T47D (cell line): ENCODE results near the gene TRAPPC8.
A peak's percentile ranks its signal among the peaks of the same experiment; 100 is the strongest.
"Not testable (repeated sequence)": the region's sequence is repeated elsewhere in the genome, so short reads cannot be mapped to it uniquely, and the experiment has no call there.

Experiments used
- DNase-seq, 2 experiments: peaks; one replicate each; pipeline versions ENCODE4 v3.0.0 to v3.0.0-alpha.2; 2011 to 2012; ENCODE audit warnings: low read depth in 1 of 2, low spot score in 1 of 2
- JUND ChIP-seq: IDR thresholded peaks from 2 replicates; pipeline ENCODE4 v1.6.1; 2012; ENCODE audit warnings: low read depth
- in situ Hi-C: cut with HindIII; loops from 2 replicates; pipeline ENCODE4 v1.10.0; 2016; ENCODE audit warnings: low sequenced_read_pairs, low pct_unique_long_range_greater_than_20kb

Gene TRAPPC8

DNA sequence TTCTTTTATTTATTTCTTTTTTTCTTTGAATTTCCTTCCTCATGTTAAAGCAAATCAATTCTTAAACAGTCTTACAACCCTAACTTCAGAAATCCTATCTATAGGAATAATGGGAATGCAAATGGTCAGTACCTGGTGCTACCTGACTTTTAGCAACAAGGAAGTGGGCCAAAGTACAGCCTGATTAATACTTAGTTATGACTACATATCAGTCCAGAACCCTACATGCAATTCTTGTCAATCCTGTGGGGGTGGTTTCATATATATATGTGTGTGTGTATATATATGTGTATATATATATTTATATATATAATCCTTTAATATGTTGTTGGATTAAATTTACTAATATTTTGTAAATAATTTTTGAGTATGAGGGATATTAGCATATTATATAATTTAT, 14.8 kb upstream of the TRAPPC8 start:
- TF ChIP-seq JUND, result no peak
- DNase-seq, result no peak
- in situ Hi-C loops, result no loop called here

DNA sequence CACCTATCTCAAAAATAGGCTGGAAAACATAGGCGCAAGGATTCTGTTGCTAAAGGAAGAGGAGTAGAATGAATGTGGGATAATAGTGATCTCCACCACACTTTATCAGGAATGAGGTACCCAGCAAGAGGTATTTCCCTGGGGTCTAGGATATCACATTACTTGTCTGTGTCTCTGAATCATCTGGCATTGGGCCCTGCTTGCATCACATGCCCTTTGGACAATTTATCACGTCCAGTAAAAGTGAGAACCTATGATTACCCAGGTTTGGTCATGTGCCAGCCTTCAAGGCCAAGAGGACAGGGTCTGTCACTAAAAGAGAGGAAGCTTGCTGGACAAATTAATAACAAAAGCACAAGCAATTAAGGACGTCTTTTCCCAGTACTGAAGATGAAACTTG, 11.4 kb upstream of the TRAPPC8 start:
- in situ Hi-C loops, result no loop called here
- no peak for DNase-seq
- no peak for TF ChIP-seq JUND

GRCh38 chr18:31953699-31954098, 10.8 kb upstream of the TRAPPC8 start:
- in situ Hi-C loops, DNase-seq: not testable (repeated sequence)

DNA sequence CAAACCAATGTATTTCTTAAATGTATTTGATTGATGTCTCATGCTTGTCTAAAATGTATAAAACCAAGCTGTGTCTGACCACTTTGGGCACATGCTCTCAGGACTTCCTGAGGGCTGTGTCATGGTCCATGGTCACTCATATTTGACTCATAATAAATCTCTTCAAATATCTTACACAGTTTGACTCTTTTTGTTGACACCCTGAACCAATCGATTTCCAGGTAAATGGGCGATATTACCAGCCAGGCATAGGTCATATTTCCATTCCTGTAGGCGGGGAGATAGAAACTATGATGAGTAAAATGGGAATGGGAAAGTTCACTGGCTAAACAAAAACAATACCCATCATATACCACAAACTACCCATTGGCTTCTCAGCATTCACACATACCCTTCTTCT, 9.3 kb upstream of the TRAPPC8 start:
- TF ChIP-seq JUND, result no peak
- no peak for DNase-seq
- in situ Hi-C loops, result no loop called here

DNA sequence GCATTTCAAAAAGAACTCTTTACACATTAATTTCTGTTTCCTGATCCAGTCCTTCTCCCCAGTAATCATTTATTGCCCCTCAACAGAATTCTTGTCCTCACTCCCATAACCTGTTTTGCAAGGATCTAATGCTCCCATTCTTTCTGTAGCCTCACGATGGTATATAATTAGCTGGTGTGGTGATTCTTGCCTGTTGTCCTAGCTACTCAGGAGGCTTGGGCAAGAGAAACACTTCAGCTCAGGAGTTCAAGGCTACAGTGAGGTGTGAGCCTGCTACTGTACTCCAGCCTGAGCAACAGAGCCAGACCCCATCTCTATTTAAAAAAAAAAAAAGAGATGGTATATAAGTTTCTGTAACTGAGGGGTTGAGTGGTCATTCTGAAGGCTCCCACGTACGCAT, 7.7 kb upstream of the TRAPPC8 start:
- no peak for TF ChIP-seq JUND
- peak in 1 of 2 experiments; percentile 21 for DNase-seq
- in situ Hi-C loops, result no loop called here

DNA sequence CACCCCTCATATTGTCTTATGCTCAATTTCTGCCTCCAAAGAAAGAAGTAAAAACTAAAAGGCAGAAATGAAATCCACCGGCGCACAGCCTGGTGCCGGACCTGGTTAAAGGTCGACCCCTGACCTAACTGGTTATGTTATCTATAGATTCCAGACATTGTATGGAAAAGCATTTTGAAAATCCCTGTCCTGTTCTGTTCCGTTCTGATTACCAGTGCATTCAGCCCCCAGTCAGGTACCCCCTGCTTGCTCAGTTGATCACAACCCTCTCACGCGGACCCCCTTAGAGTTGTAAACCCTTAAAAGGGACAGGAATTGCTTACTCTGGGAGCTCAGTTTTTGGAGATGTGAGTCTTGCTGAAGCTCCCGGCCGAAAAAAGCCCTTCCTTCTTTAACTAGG, 5.4 kb upstream of the TRAPPC8 start:
- in situ Hi-C loops, DNase-seq: not testable (repeated sequence)

- no peak for TF ChIP-seq JUND
- in situ Hi-C loops, result no loop called here
- no peak for DNase-seq
These were observed 3.5 kb upstream of the TRAPPC8 start for GRCh38 chr18:31946305-31947046.

DNA sequence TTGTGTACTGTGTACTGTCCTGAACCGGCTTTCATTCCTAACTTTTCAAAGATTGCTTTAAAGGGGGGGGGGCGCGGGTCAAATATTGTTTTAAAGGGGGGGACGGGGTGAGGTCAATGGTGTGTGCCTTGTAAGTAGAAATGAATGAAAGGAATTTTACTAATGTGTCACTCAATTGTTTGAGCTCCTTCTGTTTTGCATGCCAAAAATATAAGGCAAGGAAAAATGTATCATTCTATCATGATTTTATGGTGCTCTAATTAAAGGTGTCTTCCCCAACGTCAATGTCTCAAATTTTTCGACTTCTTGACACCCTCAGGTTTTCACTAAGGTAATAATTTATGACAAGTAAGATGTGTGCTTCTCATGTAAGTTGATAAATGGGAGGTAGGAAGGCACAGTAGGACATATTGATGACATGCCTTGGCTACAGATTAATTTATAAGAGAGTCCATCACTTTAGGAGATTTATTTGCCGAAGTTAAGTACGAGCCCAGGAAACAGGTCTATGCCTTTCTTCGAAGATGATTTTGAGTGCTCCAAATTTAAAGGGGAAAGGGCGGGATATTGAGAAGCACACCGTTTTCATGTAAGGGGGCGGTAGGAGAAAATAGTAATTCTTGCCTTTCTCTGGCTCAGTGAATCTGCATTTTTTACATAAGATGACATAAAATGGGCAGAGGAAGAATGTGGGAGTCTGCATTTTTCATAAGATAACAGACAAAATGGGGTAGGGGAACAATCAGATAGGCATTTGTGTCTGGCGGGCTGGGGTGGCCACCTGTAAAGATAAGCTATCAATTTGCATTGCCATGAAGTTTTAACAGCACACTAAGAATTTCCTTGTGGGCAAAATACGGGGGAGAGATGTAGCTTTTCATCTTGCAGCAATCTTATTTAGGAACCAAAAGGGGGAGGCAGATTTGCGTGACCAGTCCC, 1.2 kb upstream of the TRAPPC8 start:
- DNase-seq, result no peak
- in situ Hi-C loops, result no loop called here
- no peak for TF ChIP-seq JUND

DNA sequence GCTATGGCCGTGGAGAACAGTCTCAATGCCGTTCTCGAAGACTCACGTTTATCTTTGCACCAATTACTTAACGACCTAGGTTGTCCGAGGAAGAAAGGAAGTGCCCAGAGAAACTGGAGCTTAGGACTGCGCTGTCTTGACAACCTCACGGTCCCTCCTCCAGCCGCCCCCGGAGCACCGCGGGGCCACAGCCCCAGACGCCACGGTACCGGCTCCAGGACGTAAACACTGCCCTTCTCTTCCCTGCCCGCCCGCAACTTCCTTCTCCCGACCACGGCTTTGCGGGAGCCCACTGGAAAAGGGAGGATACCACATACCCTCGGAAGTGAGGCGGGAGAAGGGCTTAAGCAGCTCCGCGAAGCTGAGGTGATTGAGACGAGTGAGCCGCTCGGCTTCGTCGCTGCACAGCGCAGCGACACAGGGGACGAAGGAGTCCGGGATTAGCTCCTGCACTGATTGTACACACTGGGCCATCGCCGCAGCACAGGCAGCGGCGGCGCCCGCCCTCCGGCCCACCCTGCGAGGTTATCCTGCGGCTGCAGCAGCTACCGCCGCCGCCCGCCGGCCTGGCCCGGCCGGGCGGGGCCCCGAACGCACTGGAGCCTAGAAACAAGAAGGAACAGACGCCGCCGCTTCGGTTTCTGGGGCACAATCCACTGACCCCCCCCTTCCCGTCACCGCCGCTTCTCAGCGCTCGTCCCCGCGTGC, 483 bp downstream of the TRAPPC8 start:
- peak in 1 of 2 experiments; percentile 18 for DNase-seq
- no peak for TF ChIP-seq JUND
- in situ Hi-C loops, result no loop called here

DNA sequence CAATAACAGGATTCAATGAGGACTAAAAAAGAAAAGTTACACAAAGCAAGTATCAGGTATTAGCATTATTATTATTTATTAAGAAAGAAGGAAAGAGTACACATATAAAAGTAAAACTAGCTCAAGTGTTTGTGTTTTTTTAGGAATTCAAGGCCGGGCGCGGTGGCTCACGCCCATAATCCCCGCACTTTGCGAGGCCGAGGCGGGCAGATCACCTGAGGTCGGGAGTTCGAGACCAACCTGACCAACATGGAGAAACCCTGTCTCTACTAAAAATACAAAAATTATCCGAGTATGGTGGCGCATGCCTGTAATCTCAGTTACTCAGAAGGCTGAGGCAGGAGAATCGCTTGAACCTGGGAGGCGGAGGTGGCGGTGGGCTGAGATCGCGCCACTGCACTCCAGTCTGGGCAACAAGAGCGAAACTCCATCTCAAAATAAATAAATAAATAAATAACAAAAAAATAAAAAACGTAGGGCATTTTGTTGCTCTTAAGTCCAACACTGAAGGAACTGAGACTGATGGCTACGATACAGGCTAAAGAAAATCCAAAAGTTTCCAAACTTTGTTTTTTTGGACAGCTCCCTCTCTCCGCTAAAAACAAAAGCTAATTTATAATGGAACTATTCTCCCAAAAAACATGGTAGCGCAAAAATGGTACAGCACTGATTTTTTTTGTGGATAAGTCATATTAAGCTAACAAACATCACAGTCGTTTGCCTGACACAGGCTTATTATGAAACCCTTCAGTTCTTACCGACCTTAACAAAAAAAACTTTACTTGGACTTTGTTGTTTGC, 1.7 kb downstream of the TRAPPC8 start:
- no peak for TF ChIP-seq JUND
- in situ Hi-C loops, result no loop called here
- no peak for DNase-seq

DNA sequence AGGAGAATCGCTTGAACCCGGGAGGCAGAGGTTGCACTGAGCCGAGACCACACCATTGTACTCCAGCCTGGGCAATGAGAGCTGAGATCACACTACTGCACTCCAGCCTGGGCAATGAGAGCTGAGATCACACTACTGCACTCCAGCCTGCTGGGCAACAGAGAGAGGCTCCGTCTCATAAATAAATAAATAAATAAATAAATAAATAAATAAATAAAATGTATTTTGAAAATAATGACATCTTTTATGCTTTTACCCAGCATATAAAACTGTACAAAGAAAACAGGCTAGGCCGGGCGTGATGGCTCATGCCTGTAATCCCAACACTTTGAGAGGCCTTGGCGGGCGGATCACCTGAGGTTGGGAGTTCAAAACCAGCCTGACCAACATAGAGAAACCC, 8.2 kb downstream of the TRAPPC8 start:
- in situ Hi-C loops, DNase-seq: not testable (repeated sequence)

GRCh38 chr18:31931886-31932240, 11.1 kb downstream of the TRAPPC8 start:
- DNase-seq, result no peak
- no peak for TF ChIP-seq JUND
- in situ Hi-C loops, result no loop called here
